ENCODE data around the gene RPL38.

The RPL38 gene

GRCh38 chr17:74249590-74250270 is 46.3 kb downstream of the RPL38 start:
- no peak for DNase-seq (ENCODE audit: low spot score)

GRCh38 chr17:74250324-74250995 is 47.0 kb downstream of the RPL38 start:
- no peak for DNase-seq (ENCODE audit: low spot score)

- DNase-seq (ENCODE audit: low spot score) = no peak
Observed at GRCh38 chr17:74251051-74251450, 47.6 kb downstream of the RPL38 start.

GRCh38 chr17:74251569-74251968 is 48.1 kb downstream of the RPL38 start:
- no peak for DNase-seq (ENCODE audit: low spot score)

- DNase-seq (ENCODE audit: low spot score) = no peak
Observed at GRCh38 chr17:74252211-74252610, 48.7 kb downstream of the RPL38 start.

GRCh38 chr17:74253036-74253435 is 49.6 kb downstream of the RPL38 start:
- no peak for DNase-seq (ENCODE audit: low spot score)

- DNase-seq (ENCODE audit: low spot score) = no peak
Observed at GRCh38 chr17:74257311-74257710, 53.8 kb downstream of the RPL38 start.

GRCh38 chr17:74259667-74260524 is 56.4 kb downstream of the RPL38 start:
- no peak for DNase-seq (ENCODE audit: low spot score)
